ENCODE data around the gene TSR3. TPM values are rescaled to one million over a fixed set of nuclear protein-coding genes. Genes with fewer than 3 reads are reported as not detected.

TSR3 gene
- total and polyA plus RNA-seq, 2 donors (not counting 1 experiment from before 2014, with no cell fraction given) = 35.7 to 43.7 TPM

GRCh38 chr16:1390239-1390779, 38.6 kb upstream of the TSR3 start:
- intact Hi-C loops (cut with micrococcal nuclease) = no loop called here
- Histone ChIP-seq H2AFZ (ENCODE audit: insufficient read depth, low read depth, low read length, poor library complexity, severe bottlenecking) (no peak overlapping the region), H3K4me1 (ENCODE audit: control insufficient read depth in 2 of 2, insufficient read depth in 2 of 2, low read length in 2 of 2) (no peaks in the 10 kb centered on the region), H3K79me2 (ENCODE audit: control insufficient read depth, insufficient read depth, low read length) (peaks cover 61% of the 10 kb centered on the region), H3K4me3 (ENCODE audit: control extremely low read depth in 1 of 5, extremely low read depth in 1 of 5, insufficient read depth in 1 of 5, low read depth in 2 of 5, low read length in 4 of 5) (no peak overlapping the region), H3K9ac (ENCODE audit: low read length) (no peak overlapping the region), H3K27ac (ENCODE audit: low read length in 2 of 2) (no peak overlapping the region), H4K20me1 (ENCODE audit: control insufficient read depth, insufficient read depth, low read length, poor library complexity, severe bottlenecking) (peaks cover 68% of the 10 kb centered on the region), H3K36me3 (replicated peaks in 1 of 2; ENCODE audit: control extremely low read depth in 1 of 2, control insufficient read depth in 1 of 2, extremely low read depth in 1 of 2, insufficient read depth in 2 of 2, low read length in 1 of 2) (peaks cover 6 to 61% of the 10 kb centered on the region in 2 experiments), H3K9me3 (ENCODE audit: control extremely low read depth in 1 of 3, control insufficient read depth in 2 of 3, insufficient read depth in 1 of 3, low read length in 2 of 3) (no peaks in the 10 kb centered on the region), H3K27me3 (replicated peaks in 1 of 4; ENCODE audit: control extremely low read depth in 1 of 4, control insufficient read depth in 3 of 4, insufficient read depth in 4 of 4, low read length in 3 of 4) (no peaks in the 10 kb centered on the region), H3K4me2 (replicated peaks; ENCODE audit: low read depth, low read length, poor library complexity, severe bottlenecking) (no peak overlapping the region)
- CTCF ChIA-PET = interaction anchor here (1.1 kb wide), 1 partner anchor 54 kb away, joined by 3 read pairs; no protein-coding TSS in a partner anchor
- Mint-ChIP-seq H3K4me3 (no peak overlapping the region), H3K4me1 (no peaks in the 10 kb centered on the region), H3K9me3 (ENCODE audit: insufficient read depth) (no peaks in the 10 kb centered on the region), H3K27ac (no peak overlapping the region), H3K27me3 (no peaks in the 10 kb centered on the region)
- no peak for DNase-seq
- whole genome bisulfite sequencing (ENCODE audit: insufficient coverage) = 22% methylated on average over 24 of the region's 28 CpGs
- POLR2A ChIA-PET = no interaction called here
- no peak for ATAC-seq (ENCODE audit: low read depth)
- TF ChIP-seq EZH2 (IDR thresholded peaks at IDR 0.05; ENCODE audit: borderline replicate concordance, insufficient read depth, low read depth, low read length, poor library complexity, severe bottlenecking) (no peak), CTCF (IDR thresholded peaks at IDR 0.05) (no peak)

GRCh38 chr16:1389762-1390161, 38.1 kb upstream of the TSR3 start:
- H3K4me3 ChIP-seq (ENCODE audit: control extremely low read depth in 1 of 5, extremely low read depth in 1 of 5, insufficient read depth in 1 of 5, low read depth in 2 of 5, low read length in 4 of 5) = no peak overlapping the region
- ATAC-seq (ENCODE audit: low read depth) = no peak
- H3K9ac ChIP-seq (ENCODE audit: low read length) = no peak overlapping the region
- no peak overlapping the region for H3K27ac ChIP-seq (ENCODE audit: low read length in 2 of 2)
- no peaks in the 10 kb centered on the region for H3K27me3 Mint-ChIP-seq
- WGBS (ENCODE audit: insufficient coverage) = 86% methylated on average over 3 of the region's 7 CpGs
- intact Hi-C loops (cut with micrococcal nuclease) = no loop called here
- H3K4me1 ChIP-seq (ENCODE audit: control insufficient read depth in 2 of 2, insufficient read depth in 2 of 2, low read length in 2 of 2) = no peaks in the 10 kb centered on the region
- peaks cover 6 to 63% of the 10 kb centered on the region in 2 experiments for H3K36me3 ChIP-seq (replicated peaks in 1 of 2; ENCODE audit: control extremely low read depth in 1 of 2, control insufficient read depth in 1 of 2, extremely low read depth in 1 of 2, insufficient read depth in 2 of 2, low read length in 1 of 2)
- H2AFZ ChIP-seq (ENCODE audit: insufficient read depth, low read depth, low read length, poor library complexity, severe bottlenecking) = no peak overlapping the region
- no peaks in the 10 kb centered on the region for H3K4me1 Mint-ChIP-seq
- TF ChIP-seq EZH2 (IDR thresholded peaks at IDR 0.05; ENCODE audit: borderline replicate concordance, insufficient read depth, low read depth, low read length, poor library complexity, severe bottlenecking) (no peak), CTCF (IDR thresholded peaks at IDR 0.05) (no peak)
- H3K27ac Mint-ChIP-seq = no peak overlapping the region
- ChIA-PET CTCF (interaction anchor here (1.1 kb wide), 1 partner anchor 54 kb away, joined by 3 read pairs; no protein-coding TSS in a partner anchor), POLR2A (no interaction called here)
- peaks cover 66% of the 10 kb centered on the region for H4K20me1 ChIP-seq (ENCODE audit: control insufficient read depth, insufficient read depth, low read length, poor library complexity, severe bottlenecking)
- H3K4me2 ChIP-seq (replicated peaks; ENCODE audit: low read depth, low read length, poor library complexity, severe bottlenecking) = no peak overlapping the region
- no peaks in the 10 kb centered on the region for H3K9me3 Mint-ChIP-seq (ENCODE audit: insufficient read depth)
- H3K9me3 ChIP-seq (ENCODE audit: control extremely low read depth in 1 of 3, control insufficient read depth in 2 of 3, insufficient read depth in 1 of 3, low read length in 2 of 3) = no peaks in the 10 kb centered on the region
- no peak overlapping the region for H3K4me3 Mint-ChIP-seq
- DNase-seq = no peak
- H3K27me3 ChIP-seq (replicated peaks in 1 of 4; ENCODE audit: control extremely low read depth in 1 of 4, control insufficient read depth in 3 of 4, insufficient read depth in 4 of 4, low read length in 3 of 4) = no peaks in the 10 kb centered on the region
- H3K79me2 ChIP-seq (ENCODE audit: control insufficient read depth, insufficient read depth, low read length) = peaks cover 66% of the 10 kb centered on the region

Measured in B cell (primary cell).